Colonic mucosa (tissue), 4 donors: ENCODE measurements around the gene NOP14. TPM values are rescaled to one million over a fixed set of nuclear protein-coding genes. Genes with fewer than 3 reads are reported as not detected.
"Not testable (repeated sequence)": the region's sequence is repeated elsewhere in the genome, so short reads cannot be mapped to it uniquely, and the experiment has no call there.

Experiments
- DNase-seq: peaks from one replicate; pipeline ENCODE4 v3.0.0-alpha.2; 2020
- H3K27ac ChIP-seq: fragments of 200-600 bp; one replicate; pipeline ENCODE4 v1.8.0; 2021
- H3K27me3 ChIP-seq: fragments of 200-600 bp; one replicate; pipeline ENCODE4 v1.8.0; 2021
- H3K36me3 ChIP-seq: fragments of 200-600 bp; one replicate; pipeline ENCODE4 v1.8.0; 2021
- H3K4me1 ChIP-seq: fragments of 200-600 bp; one replicate; pipeline ENCODE4 v1.8.0; 2021; ENCODE audit warnings: mild to moderate bottlenecking
- H3K4me3 ChIP-seq: fragments of 200-600 bp; one replicate; pipeline ENCODE4 v1.8.0; 2021
- H3K9ac ChIP-seq, 2 donors: one replicate each; pipeline ENCODE4 v1.7.0; 2013; ENCODE audit warnings: control low read depth in 2 of 2, low read depth in 2 of 2, low read length in 2 of 2
- H3K9me3 ChIP-seq: fragments of 200-600 bp; one replicate; pipeline ENCODE4 v1.8.0; 2021
- CTCF ChIP-seq: fragments of 200-600 bp; IDR thresholded peaks from one replicate; pipeline ENCODE4 v1.8.0; 2022; ENCODE audit warnings: antibody characterized with exemption, mild to moderate bottlenecking
- intact Hi-C: fragments of 100-400 bp; cut with DNase I; formaldehyde crosslinking; loops from one replicate; pipeline ENCODE4 v1.14.1; 2022
- total RNA-seq, 2 donors: library from RNA; stranded (reverse); fragmentation: NEBNext Ultra II Directional in 1 of 2; extraction: Animal tissue kit (Norgen Biotek cat#: 25700) in 1 of 2; gene quantifications; one replicate each; pipeline ENCODE4 v1.2.1, GENCODE V29; 2021
- donor health status: healthy.
- donor health status: DM: no; HTN: no; CAD: no.
- donor health status: DM: no; HTN: no; CAD: no.

The NOP14 gene
- total RNA-seq, 2 donors from 2014 or later, result 16.5 to 40.4 TPM

GRCh38 chr4:2961421-2961810 lies 1.8 kb downstream of the NOP14 start:
- peaks cover 7% of the 10 kb centered on the region for H3K4me1 ChIP-seq
- DNase-seq, result peak; percentile 23
- no peak overlapping the region for H3K4me3 ChIP-seq
- no peak overlapping the region for H3K27ac ChIP-seq
- TF ChIP-seq CTCF, result no peak
- intact Hi-C loops, result no loop called here
- no peaks in the 10 kb centered on the region for H3K27me3 ChIP-seq
- H3K9me3 ChIP-seq, result no peaks in the 10 kb centered on the region
- H3K36me3 ChIP-seq, result no peaks in the 10 kb centered on the region
- peak overlapping the region in 1 of 2 donors; percentile 81 for H3K9ac ChIP-seq

GRCh38 chr4:2960450-2960849 lies 2.8 kb downstream of the NOP14 start:
- H3K27me3 ChIP-seq, H3K9me3 ChIP-seq, DNase-seq, H3K9ac ChIP-seq, H3K4me3 ChIP-seq, H3K27ac ChIP-seq, H3K4me1 ChIP-seq, H3K36me3 ChIP-seq, intact Hi-C loops: not testable (repeated sequence)

GRCh38 chr4:2958446-2958845 lies 4.8 kb downstream of the NOP14 start:
- H3K4me1 ChIP-seq, result peaks cover 4% of the 10 kb centered on the region
- TF ChIP-seq CTCF, result no peak
- no peaks in the 10 kb centered on the region for H3K27me3 ChIP-seq
- DNase-seq, result no peak
- no peaks in the 10 kb centered on the region for H3K36me3 ChIP-seq
- H3K9ac ChIP-seq, result no peak overlapping the region
- no peak overlapping the region for H3K4me3 ChIP-seq
- no peaks in the 10 kb centered on the region for H3K9me3 ChIP-seq
- intact Hi-C loops, result no loop called here
- H3K27ac ChIP-seq, result no peak overlapping the region

GRCh38 chr4:2955186-2956044 lies 7.8 kb downstream of the NOP14 start:
- H3K9me3 ChIP-seq, H3K27me3 ChIP-seq, H3K9ac ChIP-seq, H3K4me3 ChIP-seq, H3K4me1 ChIP-seq, intact Hi-C loops, H3K27ac ChIP-seq, DNase-seq: not testable (repeated sequence)
- H3K36me3 ChIP-seq, result peaks cover 12% of the 10 kb centered on the region

- Histone ChIP-seq H3K9ac (no peak overlapping the region), H3K4me3 (no peak overlapping the region), H3K9me3 (no peaks in the 10 kb centered on the region), H3K4me1 (no peaks in the 10 kb centered on the region), H3K36me3 (peaks cover 16% of the 10 kb centered on the region), H3K27me3 (no peaks in the 10 kb centered on the region), H3K27ac (no peak overlapping the region)
- intact Hi-C loops, result no loop called here
- DNase-seq, result peak; percentile 24
- TF ChIP-seq CTCF, result peak; percentile 8
These were observed 8.6 kb downstream of the NOP14 start for GRCh38 chr4:2954358-2955185.

- Histone ChIP-seq H3K9ac (no peak overlapping the region), H3K4me3 (no peak overlapping the region), H3K4me1 (no peaks in the 10 kb centered on the region), H3K27me3 (no peaks in the 10 kb centered on the region), H3K27ac (no peak overlapping the region), H3K9me3 (no peaks in the 10 kb centered on the region), H3K36me3 (peaks cover 16% of the 10 kb centered on the region)
- intact Hi-C loops, result no loop called here
- no peak for TF ChIP-seq CTCF
- no peak for DNase-seq
These were observed 9.7 kb downstream of the NOP14 start for GRCh38 chr4:2953496-2953895.
